GM21619 (cell line): Measurements from ENCODE around the gene CDK5RAP2.

ENCODE experiments used
- ATAC-seq: cut with Tn5 transposase; IDR thresholded peaks from one replicate; pipeline ENCODE4 v1.9.1; 2021; ENCODE audit not compliant: unreplicated experiment

CDK5RAP2 gene

DNA sequence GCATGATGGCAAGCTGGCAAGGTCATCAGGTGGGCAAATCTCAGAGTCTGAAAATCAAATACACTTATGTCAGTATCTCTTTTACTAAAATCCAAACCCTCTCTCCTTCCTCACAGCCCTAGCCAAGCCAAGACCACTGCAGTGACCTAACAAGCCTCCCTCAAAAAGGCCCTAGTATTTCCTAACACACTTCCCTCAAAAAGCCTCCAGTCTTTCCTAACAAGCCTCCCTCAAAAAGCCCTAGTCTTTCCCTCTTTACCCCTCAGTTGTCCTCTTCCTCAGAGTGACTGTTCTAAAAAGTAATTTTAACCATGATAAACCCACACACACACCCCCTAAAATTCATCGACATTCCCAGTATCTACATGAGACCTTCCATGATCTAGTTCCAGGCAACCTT lies 140.0 kb downstream of the CDK5RAP2 start:
- ATAC-seq = no peak

DNA sequence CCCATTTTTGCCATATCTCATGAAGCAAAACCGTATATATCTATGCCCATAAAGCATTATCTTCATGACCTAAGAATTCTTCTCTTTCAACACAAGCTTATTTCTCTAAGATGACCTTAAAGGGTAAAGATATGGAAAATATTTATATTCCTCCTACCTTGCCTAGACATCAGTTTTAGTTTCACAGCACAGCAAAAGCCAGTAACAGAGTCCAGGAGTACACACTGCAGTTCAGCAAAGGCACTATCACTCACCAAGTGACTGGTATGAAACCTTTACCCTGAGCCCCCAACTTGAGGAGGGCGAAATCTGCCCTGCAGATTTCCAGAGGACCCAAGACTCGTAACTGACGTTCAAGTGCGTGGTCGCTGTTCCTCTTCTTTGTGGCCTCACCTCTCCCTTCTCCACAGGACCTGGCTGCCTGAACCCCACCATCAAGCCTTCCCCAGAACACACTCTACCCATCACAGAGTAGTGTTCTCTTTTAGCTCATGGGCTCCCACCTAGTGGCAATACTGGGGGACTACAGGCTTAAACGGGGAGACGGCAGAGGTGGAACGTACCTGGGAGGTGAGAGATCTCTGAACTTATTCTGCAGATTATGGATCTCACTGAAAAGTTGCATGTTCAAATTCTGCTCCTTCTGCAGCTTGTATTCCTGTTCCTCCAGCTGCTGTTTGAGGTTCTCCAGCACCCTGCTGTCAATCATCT lies 141.0 kb downstream of the CDK5RAP2 start:
- ATAC-seq = no peak

DNA sequence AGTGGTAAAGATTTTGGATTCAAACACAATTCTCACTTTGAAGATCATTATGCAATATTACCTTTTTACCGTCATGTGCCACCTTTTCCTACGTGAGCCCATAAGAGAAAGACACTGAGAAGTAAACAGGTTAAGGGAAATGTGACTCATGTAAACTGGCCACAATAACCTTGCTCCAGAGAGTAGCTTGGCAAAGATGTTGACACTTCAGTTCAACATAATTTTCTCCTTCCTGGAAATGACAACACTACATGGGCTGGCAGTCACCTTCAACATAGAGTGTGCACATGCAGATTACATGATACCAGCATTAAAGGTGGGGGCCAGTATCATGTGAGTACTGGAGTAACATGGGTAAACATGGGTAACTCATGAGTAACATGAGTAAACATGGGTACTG lies 141.9 kb downstream of the CDK5RAP2 start:
- ATAC-seq = no peak

DNA sequence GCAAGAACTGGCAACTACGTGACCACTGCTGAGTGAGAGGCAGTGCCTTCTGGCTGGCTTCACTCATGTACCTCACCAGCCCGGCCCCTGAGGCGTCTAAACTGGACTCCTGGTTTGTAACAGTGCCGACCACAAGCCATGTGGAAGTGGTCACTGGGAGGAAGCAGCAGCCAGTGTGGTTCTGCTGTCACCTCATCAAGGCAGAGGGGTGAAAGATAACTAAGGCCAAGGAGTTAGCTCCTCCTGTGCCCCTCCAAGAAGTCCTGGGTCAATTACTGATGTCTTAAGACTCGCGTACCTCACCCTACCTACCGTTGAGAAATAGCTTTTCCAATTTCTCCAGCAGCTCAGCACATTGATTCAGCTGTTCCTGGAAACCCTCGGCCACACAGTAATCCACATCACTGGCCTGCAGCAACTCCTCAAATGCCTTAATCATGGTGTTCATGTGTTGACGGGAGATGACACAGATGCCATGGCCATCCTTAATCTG lies 142.9 kb downstream of the CDK5RAP2 start:
- no peak for ATAC-seq

DNA sequence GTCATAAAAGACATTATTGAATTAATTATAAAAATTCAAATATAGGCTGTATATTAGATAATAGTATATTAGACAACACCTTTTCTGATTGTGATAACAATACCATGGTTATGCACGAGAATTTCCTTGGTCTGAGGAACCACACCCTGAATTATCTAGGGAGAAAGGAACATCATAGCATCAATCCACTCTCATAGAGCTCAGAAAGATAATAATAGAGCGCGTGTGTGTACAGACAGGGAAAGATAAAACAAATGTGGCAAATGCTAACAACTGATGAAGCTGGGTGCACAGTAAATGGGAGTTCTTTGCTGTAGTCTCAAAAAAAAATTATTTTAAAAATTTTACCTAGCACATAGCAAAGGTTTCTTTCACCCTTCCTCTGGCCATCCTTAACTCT lies 143.5 kb downstream of the CDK5RAP2 start:
- no peak for ATAC-seq

DNA sequence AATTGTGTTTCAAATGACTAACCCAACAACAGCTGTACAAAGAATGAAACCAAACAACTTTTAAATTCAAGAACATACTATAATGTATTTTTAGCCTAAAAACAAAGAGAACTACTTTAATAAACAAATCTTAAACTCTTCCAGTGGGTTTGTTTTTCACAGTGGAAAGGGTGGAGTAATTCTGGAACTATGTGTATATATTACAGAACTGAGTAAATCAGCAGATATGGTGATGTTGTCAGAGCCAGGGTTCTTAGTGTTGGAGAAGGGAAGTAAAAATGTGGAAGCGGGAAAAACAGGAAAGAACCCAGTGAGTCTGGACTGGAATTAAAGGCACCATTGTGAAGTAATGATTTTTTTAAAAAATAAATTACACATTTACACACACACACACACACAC lies 144.9 kb downstream of the CDK5RAP2 start:
- ATAC-seq = no peak

DNA sequence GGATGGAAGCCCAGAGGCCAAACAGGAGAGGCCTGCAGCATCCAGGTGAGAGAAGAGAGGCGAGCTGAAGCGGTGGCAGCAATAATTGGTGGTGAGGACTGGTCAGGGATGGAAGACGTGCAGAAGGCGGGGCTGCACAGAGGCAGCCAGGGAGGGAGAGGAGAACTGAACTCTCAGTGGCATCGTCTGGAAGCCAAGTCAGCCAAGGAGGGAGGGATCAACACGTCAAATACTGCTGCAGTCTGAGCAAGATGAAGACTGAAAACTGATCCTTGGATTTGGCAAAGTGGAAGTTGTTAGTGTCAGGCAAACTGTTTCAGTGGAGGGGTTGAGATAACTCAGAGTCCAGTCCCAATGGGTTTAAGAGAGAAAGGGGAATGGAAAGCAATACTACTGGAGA lies 145.4 kb downstream of the CDK5RAP2 start:
- no peak for ATAC-seq

DNA sequence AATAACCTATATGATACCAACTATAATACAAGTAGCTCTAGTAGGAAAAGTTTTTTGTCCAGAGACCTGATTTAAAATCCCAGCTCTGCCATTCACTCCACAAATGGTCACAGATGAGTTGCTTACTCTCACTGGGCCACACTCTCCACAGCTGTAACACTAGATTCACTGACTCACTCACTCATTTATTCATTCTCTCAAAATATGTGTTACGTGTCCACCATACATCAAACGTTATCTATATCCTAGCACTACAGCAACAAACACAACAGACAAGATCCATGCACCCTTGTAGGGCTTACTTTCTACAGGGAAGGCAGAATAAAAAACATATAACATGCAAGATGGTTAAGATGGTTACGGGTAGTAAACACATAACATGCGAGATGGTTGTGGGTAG lies 146.3 kb downstream of the CDK5RAP2 start:
- no peak for ATAC-seq

DNA sequence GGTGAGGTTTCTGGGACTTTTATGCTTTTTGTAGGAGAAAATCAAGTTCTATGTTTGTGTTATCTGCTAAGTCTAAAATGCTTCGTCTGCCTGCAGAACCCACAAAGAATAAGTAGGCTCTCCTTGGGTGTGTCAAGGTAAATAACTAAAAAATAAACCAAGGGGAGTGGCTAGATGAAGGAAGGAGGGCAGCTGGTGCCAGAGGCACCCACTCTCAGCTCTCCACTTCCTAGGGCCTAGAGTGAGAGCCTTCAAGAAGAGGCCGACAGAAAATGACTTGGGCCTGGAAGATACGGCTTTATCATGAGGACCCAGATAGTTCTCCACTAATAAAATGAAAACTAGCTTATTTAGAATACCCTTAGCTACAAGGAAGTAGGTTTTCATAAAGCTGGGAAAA lies 147.4 kb downstream of the CDK5RAP2 start:
- no peak for ATAC-seq

DNA sequence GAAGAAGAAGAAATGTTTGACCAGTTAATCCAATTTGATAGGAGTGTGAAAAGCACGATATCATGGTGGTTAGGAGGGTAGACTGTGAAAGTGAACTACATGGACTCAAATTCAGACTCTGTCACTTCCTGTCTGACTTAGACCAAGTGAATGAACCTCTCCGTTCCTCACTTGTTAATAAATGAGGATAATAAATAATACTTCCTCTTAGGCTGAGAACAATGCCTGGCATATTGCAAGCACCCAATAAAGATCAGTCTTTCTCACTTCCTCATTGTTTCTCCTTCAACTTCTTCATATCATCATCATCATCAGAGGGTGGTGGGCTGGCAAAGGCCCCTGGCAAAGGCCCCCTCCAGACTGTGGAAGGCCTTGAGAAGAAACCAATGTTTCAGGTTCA lies 148.7 kb downstream of the CDK5RAP2 start:
- ATAC-seq = no peak

DNA sequence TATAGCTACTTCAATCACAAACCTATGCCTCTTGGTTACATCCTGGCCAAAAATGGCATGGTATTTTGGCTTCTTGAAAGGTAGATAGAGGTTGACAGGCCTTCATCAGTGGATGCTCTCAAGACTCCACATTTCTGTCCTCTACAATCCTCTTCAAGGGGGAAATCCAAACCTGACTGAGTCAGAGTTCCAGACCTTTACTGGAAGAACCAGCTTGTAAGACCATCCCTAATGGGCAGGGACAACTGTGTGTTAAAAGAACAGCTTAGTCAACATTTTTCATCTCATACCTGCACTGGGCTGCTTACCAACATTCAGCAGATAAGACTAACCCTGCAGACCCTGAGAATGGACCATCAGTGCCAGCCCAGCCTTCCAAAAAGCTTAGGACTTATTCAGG lies 155.7 kb downstream of the CDK5RAP2 start:
- no peak for ATAC-seq

DNA sequence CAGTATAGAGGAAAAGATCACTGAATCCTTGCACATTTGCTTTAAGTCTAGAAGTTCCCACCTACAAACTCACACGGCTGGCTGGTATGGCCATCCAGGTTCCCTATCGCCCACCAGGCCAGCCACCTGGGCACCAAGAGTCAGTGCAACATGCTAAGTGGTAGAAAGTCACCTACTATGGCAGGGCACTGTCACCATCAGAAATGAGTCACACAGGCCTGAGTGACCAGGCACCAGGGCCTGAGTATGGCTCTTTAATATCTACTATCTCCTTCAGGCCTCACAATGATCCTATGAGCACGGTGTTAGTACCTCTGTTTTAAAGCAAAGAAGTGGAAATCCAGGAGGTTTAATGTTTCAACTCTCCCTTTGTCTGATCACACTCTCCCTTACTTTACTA lies 156.2 kb downstream of the CDK5RAP2 start:
- no peak for ATAC-seq

DNA sequence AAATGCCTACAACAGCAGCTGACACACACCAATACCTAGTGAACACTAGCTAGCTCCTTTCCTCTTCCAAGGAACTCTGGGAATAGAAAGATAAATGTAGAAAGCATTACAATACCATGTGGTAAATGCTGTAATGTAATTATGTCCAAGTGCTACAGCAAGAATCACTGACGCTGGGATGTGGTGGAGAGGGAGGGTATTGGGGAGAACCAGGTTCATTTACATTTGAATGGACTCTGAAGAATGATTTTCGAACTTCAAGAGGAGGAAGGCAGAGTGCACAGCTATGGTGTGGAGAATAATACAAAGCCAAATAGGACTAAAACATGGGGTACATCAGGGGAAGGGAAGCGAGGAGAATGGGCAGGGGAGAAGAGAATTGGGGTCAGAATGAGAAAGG lies 158.0 kb downstream of the CDK5RAP2 start:
- ATAC-seq = no peak

DNA sequence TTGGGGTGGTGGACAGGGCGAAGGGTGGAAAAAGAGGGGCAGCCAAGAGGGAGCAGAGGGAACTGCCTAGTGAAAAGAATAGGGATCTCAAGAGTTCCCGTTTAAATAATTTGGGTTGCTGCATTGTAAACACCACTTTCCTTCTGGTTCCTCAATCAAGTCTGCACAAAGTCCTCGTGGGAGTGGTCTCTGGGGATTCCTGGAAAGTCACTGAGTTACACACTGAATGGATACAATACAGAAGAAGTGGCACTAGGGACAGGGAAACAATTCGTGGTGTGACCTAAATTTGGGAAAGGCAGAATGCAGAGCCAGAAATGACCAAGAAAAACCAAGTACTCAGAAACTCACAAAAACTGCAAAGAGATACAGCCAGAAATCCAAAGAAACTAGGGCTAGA lies 161.7 kb downstream of the CDK5RAP2 start:
- no peak for ATAC-seq

DNA sequence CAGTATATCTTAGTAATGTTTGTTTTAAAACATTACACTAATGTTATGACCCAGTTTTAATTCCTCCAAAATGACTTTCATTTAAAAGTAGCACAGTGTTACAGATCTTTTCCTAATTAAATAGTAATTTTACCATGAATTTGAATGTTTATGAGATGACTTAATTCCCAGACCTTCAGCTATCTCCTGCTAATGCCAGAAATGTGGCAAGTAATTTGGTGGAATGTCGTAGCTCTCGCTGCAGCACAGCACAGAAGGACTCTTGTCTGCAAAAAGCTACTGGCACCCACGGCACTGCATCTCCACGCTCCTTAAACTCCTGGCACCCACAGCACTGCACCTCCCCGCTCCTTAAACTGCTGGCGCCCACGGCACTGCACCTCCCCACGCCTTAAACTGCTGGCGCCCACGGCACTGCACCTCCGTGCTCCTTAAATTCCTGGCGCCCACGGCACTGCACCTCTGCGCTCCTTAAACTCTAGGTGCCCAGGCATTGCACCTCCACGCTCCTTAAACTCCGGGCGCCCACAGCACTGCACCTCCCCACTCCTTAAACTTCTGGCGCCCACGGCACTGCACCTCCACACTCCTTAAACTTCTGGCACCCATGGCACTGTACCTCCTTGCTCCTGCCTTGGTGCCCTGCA lies 163.1 kb downstream of the CDK5RAP2 start:
- ATAC-seq = no peak

DNA sequence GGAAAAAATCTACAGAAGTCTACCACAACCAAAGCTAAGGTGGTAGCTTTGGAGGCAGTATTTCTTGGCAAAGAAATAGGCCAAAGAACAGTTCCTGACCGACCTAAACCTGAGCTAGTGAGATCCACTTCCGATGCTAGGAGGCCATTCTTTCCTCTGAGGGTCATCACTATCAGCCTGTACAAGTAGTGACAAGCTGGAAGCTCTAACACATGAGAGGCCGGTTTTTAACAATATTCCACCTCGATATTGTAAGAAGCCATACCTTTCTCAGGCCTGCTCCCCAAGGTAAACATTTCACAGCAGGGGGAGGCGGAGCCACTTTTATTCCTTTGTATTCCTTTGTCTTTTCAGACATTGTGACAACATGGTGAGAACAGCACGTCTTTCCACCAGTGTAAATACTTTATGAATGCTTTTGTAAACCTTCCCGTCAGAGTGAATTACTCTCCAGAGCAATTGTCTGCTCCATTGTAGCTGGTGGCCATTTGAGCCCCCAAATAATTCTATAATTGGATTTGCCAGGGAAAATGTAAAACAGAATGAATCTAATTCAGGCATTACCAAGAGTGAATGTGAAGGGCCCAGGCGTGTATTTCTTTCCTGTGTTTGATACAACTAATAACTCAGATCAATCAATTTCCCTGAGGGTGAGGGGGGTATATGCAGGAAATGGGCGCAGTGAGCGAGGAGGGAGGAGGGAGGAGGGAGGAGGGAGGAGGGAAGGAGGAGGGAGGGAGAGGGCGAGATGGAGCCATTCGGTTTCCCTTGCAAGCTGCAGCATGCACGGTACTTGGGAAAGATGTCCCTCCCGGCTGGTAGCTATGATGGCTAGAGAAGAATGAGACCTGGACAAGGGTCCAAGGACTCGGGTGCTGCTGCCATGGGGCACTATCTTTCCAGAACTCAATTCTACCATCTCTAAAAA lies 166.6 kb downstream of the CDK5RAP2 start:
- ATAC-seq = no peak

DNA sequence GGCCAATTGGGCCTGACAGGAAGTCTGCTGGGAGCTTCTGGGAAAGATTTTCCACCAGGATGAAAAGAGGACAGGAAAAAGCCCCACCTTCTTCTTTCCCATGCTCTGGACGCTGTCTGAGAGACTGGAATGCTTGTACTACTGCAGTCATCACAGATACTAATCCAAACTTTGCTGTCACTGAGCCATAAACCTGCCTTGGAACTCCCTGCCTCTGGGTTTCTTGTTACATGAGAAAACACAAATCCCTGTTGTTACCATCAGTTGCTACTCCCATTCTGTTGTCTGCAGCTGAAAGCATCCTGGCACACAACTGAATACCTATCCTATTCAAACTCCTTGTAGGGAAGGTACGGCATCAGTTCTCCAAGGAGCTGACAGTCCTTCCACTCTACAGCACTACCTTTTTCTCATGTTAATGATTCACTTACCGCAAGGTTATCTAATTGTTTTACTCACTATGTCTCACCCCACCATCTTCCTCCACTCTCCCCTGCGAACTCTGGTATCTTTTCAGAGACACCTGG lies 167.5 kb downstream of the CDK5RAP2 start:
- no peak for ATAC-seq

DNA sequence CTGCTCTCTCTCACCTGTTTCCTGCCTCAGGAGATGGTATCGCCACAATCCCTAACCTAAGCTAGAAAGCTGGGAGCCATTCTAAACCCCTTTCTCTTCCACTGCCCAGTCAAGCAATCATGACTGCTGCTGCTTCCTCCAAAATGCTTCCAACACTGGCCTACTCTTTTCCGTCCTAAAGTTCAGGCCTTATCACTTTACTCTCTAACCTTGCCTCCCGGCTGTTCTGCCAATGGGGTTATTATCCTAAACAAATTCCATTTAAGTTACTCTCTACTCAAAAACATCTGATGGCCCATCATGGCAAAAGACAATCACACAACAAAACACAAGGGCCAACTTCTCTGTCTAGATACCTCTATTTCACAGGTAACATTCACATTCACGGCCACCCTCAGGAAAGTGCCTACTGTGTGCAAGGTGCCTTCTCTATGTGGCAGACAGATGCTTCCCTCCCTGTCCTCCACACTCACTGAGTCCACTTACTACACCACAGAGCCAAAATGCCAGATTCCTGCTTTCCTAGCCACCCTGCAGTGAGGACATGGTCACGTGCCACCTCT lies 168.0 kb downstream of the CDK5RAP2 start:
- no peak for ATAC-seq

DNA sequence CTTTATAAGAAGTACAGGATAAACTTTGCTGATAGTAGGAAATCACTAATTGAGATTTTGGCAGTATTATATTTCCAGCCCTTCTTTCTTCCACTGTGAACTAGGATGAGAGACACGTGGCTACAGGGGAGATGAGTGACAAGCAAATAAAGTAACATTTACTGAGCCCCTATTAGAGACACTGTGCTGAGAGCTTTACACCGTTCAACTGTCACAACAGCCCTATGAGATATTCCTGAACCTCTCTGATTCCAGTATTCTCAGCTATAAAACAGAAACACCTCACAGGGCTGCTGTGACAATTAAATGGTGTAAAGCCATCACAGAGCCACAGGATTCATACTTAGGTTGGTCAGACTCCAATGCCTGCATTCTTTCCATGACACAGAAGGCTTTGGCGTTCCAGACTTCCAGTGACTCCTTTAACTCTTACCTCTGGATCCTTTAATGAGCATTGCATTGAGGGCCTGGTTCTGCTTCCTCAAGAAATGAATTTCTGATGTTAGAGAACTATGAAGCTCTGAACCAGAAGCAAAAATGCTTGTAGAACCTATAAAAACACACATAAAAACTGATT lies 169.0 kb downstream of the CDK5RAP2 start:
- no peak for ATAC-seq

DNA sequence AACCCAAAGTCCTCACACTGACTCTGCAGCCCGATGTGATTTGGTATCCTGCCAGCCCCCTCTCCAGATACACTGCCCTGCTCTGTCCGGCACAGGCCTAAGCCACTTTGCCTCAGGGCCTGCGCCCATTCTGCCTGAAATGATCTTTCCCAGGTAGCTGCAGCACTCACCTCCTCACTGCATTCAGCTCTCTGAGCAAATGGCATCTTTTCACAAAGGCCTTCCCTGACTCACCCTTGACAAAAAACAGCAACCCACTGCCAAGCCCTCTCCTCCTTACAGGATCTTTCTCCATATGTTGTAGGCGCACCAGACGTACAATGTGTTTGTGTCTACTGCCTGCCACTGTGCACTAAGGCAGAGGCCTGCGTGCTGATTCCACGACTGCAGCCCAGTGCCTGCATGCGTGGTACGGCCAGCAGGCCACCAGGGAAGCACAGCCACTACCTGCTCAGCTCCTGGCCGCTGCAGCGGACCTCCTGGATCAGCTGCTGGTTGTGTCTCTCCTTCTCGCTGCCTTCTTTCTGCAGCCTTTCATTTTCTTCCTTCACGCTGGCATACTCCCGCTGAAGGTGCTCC lies 171.2 kb downstream of the CDK5RAP2 start:
- no peak for ATAC-seq
